Activated T-helper 2 cell treated with anti-CD3 and anti-CD28 coated beads, Interferon-gamma antibody, Interleukin-2, Interleukin-4, amounts not matched to agents 10 μg/mL and 5 μg/mL and 100 μg/mL, durations not matched to agents 14 hours and 24 hours and 36 hours (primary cell): ENCODE data around the gene ST6GALNAC2. TPM values are rescaled to one million over a fixed set of nuclear protein-coding genes. Genes with fewer than 3 reads are reported as not detected.
"Not testable (repeated sequence)": the region's sequence is repeated elsewhere in the genome, so short reads cannot be mapped to it uniquely, and the experiment has no call there.

Experiments used
- DNase-seq: peaks from one replicate; pipeline ENCODE4 v3.0.0; 2021; ENCODE audit warnings: low spot score
- H3K27ac Mint-ChIP-seq: one replicate; pipeline ENCODE4 v1.8.0; 2021; ENCODE audit warnings: mixed read lengths
- H3K27me3 Mint-ChIP-seq: one replicate; pipeline ENCODE4 v1.8.0; 2021; ENCODE audit warnings: low read depth, mixed read lengths
- H3K36me3 Mint-ChIP-seq: one replicate; pipeline ENCODE4 v1.8.0; 2021; ENCODE audit warnings: low read depth, mixed read lengths
- H3K4me1 Mint-ChIP-seq: one replicate; pipeline ENCODE4 v1.8.0; 2021; ENCODE audit warnings: low read depth, mixed read lengths
- H3K4me3 Mint-ChIP-seq: one replicate; pipeline ENCODE4 v1.8.0; 2021; ENCODE audit warnings: low read depth, mild to moderate bottlenecking, moderate library complexity, mixed read lengths
- H3K9me3 Mint-ChIP-seq: one replicate; pipeline ENCODE4 v1.8.0; 2021; ENCODE audit warnings: mixed read lengths
- intact Hi-C: fragments of 100-400 bp; cut with micrococcal nuclease; formaldehyde crosslinking; loops from one replicate; pipeline ENCODE4 v1.15.1; 2023
- total RNA-seq: library from RNA; stranded (reverse); gene quantifications from 2 replicates; pipeline ENCODE4 v1.2.3, GENCODE V29; 2022

The ST6GALNAC2 gene
- total RNA-seq, 1 donor from 2014 or later, result 0.41 TPM

GRCh38 chr17:76614064-76614759 lies 28.6 kb upstream of the ST6GALNAC2 start:
- H3K36me3 Mint-ChIP-seq, DNase-seq, H3K9me3 Mint-ChIP-seq, H3K27ac Mint-ChIP-seq, intact Hi-C loops, H3K4me1 Mint-ChIP-seq, H3K27me3 Mint-ChIP-seq, H3K4me3 Mint-ChIP-seq: not testable (repeated sequence)

GRCh38 chr17:76612977-76613851 lies 27.6 kb upstream of the ST6GALNAC2 start:
- H3K27me3 Mint-ChIP-seq, result peaks cover 5% of the 10 kb centered on the region
- H3K4me3 Mint-ChIP-seq, result no peak overlapping the region
- H3K27ac Mint-ChIP-seq, result no peak overlapping the region
- no peaks in the 10 kb centered on the region for H3K4me1 Mint-ChIP-seq
- H3K9me3 Mint-ChIP-seq, result no peaks in the 10 kb centered on the region
- intact Hi-C loops, result no loop called here
- DNase-seq, result no peak
- H3K36me3 Mint-ChIP-seq, result no peaks in the 10 kb centered on the region

GRCh38 chr17:76612465-76612864 lies 26.8 kb upstream of the ST6GALNAC2 start:
- H3K9me3 Mint-ChIP-seq, result no peaks in the 10 kb centered on the region
- no peaks in the 10 kb centered on the region for H3K4me1 Mint-ChIP-seq
- intact Hi-C loops, result no loop called here
- peaks cover 4% of the 10 kb centered on the region for H3K27me3 Mint-ChIP-seq
- DNase-seq, result no peak
- H3K36me3 Mint-ChIP-seq, result no peaks in the 10 kb centered on the region
- no peak overlapping the region for H3K27ac Mint-ChIP-seq
- no peak overlapping the region for H3K4me3 Mint-ChIP-seq

DNA sequence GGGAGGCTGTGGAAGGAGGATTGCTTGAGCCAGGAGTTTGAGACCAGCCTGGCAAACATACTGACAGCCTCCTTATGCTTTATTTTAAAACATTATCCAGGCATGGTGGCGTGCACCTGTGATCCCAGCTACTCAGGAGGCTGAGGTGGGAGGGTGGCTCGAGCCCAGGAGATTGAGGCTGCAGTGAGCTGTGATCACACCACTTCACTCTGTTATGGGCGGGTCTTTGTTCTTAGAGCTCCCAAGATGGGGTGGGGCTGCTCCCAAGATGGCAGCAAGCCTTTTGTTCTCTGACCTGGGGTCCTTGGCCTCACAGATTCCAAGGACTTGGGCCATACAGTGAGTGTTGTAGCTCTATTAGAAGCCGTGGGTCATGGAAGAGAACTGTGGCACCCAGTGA lies 26.1 kb upstream of the ST6GALNAC2 start:
- DNase-seq, result no peak
- Mint-ChIP-seq H3K9me3 (no peaks in the 10 kb centered on the region), H3K36me3 (no peaks in the 10 kb centered on the region), H3K4me1 (no peaks in the 10 kb centered on the region), H3K27me3 (peaks cover 4% of the 10 kb centered on the region), H3K4me3 (no peak overlapping the region), H3K27ac (no peak overlapping the region)
- intact Hi-C loops, result no loop called here

DNA sequence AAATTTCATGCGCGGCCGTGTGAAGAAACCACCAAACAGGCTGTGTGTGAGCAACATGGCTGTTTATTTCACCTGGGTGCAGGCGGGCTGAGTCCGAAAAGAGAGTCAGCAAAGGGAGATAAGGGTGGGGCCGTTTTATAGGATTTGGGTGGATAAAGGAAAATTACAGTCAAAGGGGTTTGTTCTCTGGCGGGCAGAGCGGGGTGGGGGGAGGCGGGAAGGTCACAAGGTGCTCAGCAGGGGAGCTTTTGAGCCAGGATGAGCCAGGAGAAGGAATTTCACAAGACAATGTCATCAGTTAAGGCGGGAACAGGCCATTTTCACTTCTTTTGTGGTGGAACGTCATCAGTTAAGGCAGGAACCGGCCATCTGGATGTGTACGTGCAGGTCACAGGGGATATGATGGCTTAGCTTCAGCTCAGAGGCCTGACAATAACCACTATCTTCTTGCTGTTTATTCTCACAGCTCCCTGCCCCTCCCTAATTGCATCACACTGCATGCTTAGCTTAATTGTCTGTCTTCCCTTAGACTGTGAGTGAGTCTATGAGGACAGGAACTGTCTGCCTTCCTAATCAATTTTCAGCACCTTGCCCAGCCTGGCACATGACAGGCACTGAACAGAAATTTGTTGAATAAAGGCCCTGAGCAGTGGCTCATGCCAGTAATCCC lies 25.6 kb upstream of the ST6GALNAC2 start:
- intact Hi-C loops, H3K4me1 Mint-ChIP-seq, H3K27me3 Mint-ChIP-seq, H3K27ac Mint-ChIP-seq, H3K9me3 Mint-ChIP-seq, DNase-seq, H3K4me3 Mint-ChIP-seq, H3K36me3 Mint-ChIP-seq: not testable (repeated sequence)

- H3K9me3 Mint-ChIP-seq, H3K36me3 Mint-ChIP-seq, intact Hi-C loops, H3K27ac Mint-ChIP-seq, H3K4me3 Mint-ChIP-seq, H3K27me3 Mint-ChIP-seq, DNase-seq, H3K4me1 Mint-ChIP-seq: not testable (repeated sequence)
Observed at GRCh38 chr17:76606685-76607084, 21.0 kb upstream of the ST6GALNAC2 start.

DNA sequence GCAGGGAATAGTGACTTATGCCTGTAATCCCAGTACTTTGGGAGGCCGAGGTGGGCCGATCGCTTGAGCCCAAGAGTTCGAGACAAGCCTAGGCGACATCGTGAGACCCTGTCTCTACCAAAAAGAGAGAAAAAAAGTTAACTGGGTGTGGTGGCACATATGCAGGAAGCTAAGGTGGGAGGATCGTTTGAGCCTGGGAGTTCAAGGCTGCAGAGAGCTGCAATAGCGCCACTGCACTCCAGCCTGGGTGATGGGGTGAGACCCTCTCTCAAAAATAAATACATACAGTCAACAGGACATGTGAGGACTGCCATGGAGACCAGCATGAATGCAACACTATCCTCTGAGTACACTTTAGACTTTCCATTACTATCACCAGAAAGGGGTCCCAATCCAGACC lies 15.4 kb upstream of the ST6GALNAC2 start:
- no peak for DNase-seq
- Mint-ChIP-seq H3K4me1 (peaks cover 13% of the 10 kb centered on the region), H3K9me3 (peaks cover 10% of the 10 kb centered on the region), H3K27ac (no peak overlapping the region), H3K36me3 (peaks cover 7% of the 10 kb centered on the region), H3K27me3 (peaks cover 6% of the 10 kb centered on the region), H3K4me3 (no peak overlapping the region)
- intact Hi-C loops, result no loop called here

DNA sequence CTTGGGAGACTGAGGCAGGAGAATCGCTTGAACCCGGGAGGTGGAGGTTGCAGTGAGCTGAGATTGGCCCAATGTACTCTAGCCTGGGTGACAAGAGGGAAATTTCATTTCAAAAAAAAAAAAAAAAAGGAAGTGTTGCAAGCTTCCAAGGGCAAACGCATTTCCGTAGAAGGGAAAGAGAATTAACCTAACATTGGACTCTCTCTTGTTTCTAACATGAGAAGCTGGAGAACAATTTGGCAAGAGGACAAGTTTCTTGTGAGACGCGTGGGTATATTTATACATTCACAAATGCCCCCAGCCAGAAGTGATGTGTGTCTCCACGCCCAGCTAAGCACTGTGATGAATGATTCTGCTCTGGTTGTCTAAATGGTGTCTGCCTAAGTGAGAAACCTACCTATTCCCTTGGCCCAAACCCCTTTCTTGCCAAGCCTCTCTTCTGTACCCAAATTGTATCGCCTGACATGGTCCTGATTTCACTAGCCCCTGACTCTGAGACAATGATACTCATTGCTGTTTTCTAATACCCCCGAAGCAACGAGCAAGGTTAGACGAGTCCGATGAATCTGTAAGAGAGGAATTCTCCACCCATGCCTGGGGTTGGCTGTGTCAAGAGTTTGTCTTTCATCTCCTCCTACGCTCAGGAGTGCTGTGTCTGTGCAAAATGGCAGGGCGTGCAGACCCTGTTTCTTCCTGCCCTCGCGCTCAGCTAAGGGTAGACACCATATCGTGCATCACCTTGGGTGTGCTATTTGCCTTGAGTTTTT lies 14.2 kb upstream of the ST6GALNAC2 start:
- Mint-ChIP-seq H3K4me1 (peaks cover 13% of the 10 kb centered on the region), H3K4me3 (no peak overlapping the region), H3K27ac (no peak overlapping the region), H3K9me3 (peaks cover 10% of the 10 kb centered on the region), H3K27me3 (peaks cover 6% of the 10 kb centered on the region), H3K36me3 (peaks cover 7% of the 10 kb centered on the region)
- no peak for DNase-seq
- intact Hi-C loops, result no loop called here

GRCh38 chr17:76598004-76598439 lies 12.4 kb upstream of the ST6GALNAC2 start:
- Mint-ChIP-seq H3K27me3 (peaks cover 11% of the 10 kb centered on the region), H3K4me3 (no peak overlapping the region), H3K9me3 (peaks cover 10% of the 10 kb centered on the region), H3K27ac (no peak overlapping the region), H3K36me3 (peaks cover 5% of the 10 kb centered on the region), H3K4me1 (peaks cover 13% of the 10 kb centered on the region)
- intact Hi-C loops, result no loop called here
- DNase-seq, result no peak

DNA sequence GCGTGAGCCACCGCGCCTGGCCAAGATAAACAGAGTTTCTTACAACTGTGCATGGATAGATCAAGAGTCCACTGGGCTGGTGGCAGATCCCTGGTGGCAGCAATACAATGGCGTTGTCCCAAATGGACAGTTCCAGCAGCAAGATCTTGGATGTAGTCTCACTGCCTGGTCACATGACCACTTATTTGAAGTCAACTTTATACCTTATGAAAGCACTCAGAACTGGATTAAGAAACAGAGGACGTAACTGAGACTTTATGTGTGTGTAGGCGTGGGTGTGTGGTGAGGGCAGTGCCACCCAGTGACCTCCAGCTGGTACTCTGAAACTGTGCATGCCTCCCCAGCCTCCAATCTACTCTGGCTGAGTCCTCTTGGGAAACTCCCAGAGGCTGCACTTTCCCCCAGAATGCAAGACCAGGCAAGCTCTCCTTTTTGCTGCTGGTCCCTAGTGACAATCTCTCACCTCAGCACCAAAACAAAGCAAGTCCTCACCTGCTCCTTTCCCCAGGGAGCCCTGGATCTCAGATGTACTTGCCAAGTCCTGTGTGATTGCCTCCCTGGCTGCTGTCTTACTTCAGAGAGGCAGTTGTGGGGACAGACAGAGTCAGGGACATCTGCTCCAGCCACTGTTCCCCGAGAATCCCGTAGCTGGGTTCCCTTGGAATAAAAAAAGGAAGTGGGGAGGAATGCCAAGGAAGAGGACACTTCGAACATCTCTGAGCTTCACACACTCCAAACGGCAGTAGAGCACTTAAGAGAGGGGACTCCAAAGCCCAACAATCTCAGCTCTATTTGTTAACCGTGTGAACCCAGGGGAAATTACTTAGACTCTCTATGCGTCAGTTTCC lies 11.7 kb upstream of the ST6GALNAC2 start:
- H3K9me3 Mint-ChIP-seq, result peaks cover 6% of the 10 kb centered on the region
- peaks cover 13% of the 10 kb centered on the region for H3K4me1 Mint-ChIP-seq
- no peak overlapping the region for H3K27ac Mint-ChIP-seq
- no peak for DNase-seq
- no peaks in the 10 kb centered on the region for H3K36me3 Mint-ChIP-seq
- no peak overlapping the region for H3K4me3 Mint-ChIP-seq
- H3K27me3 Mint-ChIP-seq, result peaks cover 11% of the 10 kb centered on the region
- intact Hi-C loops, result no loop called here

DNA sequence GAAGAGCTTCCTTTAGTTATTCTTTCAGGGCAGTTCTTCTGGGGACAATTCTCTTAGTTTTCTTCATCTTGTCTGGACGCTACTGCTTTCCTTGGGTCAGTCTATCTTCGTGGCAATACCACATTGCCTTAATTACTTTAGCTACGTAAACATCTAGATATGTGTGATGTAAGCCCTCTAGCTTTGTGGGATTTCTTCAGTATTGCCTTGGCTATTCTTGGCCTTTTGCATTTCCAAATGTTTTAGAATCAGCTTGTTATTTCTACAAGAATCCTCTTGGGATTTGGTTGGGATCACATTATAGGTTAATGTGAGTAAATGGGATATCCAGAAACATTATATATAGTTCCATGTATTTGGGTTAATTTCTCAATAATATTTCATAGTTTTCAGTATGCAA lies 9.0 kb upstream of the ST6GALNAC2 start:
- Mint-ChIP-seq H3K9me3 (no peaks in the 10 kb centered on the region), H3K4me3 (no peak overlapping the region), H3K27me3 (peaks cover 14% of the 10 kb centered on the region), H3K27ac (no peak overlapping the region), H3K4me1 (no peaks in the 10 kb centered on the region), H3K36me3 (no peaks in the 10 kb centered on the region)
- intact Hi-C loops, result no loop called here
- no peak for DNase-seq

DNA sequence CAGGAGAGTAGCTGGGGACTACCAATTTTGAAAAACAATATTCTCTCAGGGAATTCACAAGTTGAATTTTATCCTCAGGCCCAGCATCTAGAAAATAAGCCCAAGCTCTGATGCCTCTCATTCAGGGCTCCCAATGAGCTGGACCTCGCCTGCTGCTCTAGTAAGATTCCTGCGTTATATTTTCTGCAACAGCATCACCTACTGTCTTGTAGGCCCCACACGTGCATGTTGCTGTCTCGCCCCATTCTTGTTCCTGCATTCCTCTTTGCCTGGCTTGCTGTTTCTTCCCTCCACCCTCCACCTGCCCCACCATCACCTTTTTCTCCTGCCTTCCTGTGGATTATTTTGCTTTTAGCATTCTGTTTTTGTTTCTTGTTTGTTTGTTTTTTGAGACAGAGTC lies 8.3 kb upstream of the ST6GALNAC2 start:
- Mint-ChIP-seq H3K4me3 (no peak overlapping the region), H3K27me3 (peaks cover 19% of the 10 kb centered on the region), H3K36me3 (no peaks in the 10 kb centered on the region), H3K4me1 (no peaks in the 10 kb centered on the region), H3K27ac (no peak overlapping the region), H3K9me3 (no peaks in the 10 kb centered on the region)
- DNase-seq, result no peak
- intact Hi-C loops, result no loop called here
